ENCODE measurements around the gene OR2M7. TPM values are rescaled to one million over a fixed set of nuclear protein-coding genes. Genes with fewer than 3 reads are reported as not detected.
"Not testable (repeated sequence)": the region's sequence is repeated elsewhere in the genome, so short reads cannot be mapped to it uniquely, and the experiment has no call there.

The OR2M7 gene
- total RNA-seq, 1 donor from 2014 or later: not detected

- DNase-seq (ENCODE audit: low read depth): no peak
- Histone ChIP-seq H3K27me3 (ENCODE audit: control insufficient read depth, insufficient read depth, low read length) (no peaks in the 10 kb centered on the region), H3K4me3 (ENCODE audit: low read depth, low read length) (no peak within 1 kb of the TSS), H3K36me3 (ENCODE audit: control insufficient read depth, insufficient read depth, low read length) (no peaks in the 10 kb centered on the region)
- TF ChIP-seq CTCF (IDR thresholded peaks at IDR 0.05; ENCODE audit: insufficient read depth, low read length, poor library complexity, severe bottlenecking): no peak
These were observed 24.1 kb upstream of the OR2M7 start, which contains the start of gene OR14C36 for GRCh38 chr1:248348475-248348874. TSS of gene OR14C36 (plus strand) at chr1:248348775. CDS start at chr1:248348775, 0 bp downstream.

- TF ChIP-seq CTCF (IDR thresholded peaks at IDR 0.05; ENCODE audit: insufficient read depth, low read length, poor library complexity, severe bottlenecking): no peak
- DNase-seq (ENCODE audit: low read depth): no peak
- H3K4me3 ChIP-seq (ENCODE audit: low read depth, low read length): no peak overlapping the region
These were observed 19.1 kb upstream of the OR2M7 start for GRCh38 chr1:248343451-248343850.

GRCh38 chr1:248316796-248317195, 7.6 kb downstream of the OR2M7 start:
- H3K36me3 ChIP-seq (ENCODE audit: control insufficient read depth, insufficient read depth, low read length): no peaks in the 10 kb centered on the region
- H3K4me3 ChIP-seq (ENCODE audit: low read depth, low read length): no peak overlapping the region
- no peak for TF ChIP-seq CTCF (IDR thresholded peaks at IDR 0.05; ENCODE audit: insufficient read depth, low read length, poor library complexity, severe bottlenecking)
- no peaks in the 10 kb centered on the region for H3K27me3 ChIP-seq (ENCODE audit: control insufficient read depth, insufficient read depth, low read length)
- no peak for DNase-seq (ENCODE audit: low read depth)

More at GRCh38 chr1:248343451-248343850, 19.1 kb upstream of the OR2M7 start:
- Histone ChIP-seq H3K27me3 (ENCODE audit: control insufficient read depth, insufficient read depth, low read length) (no peaks in the 10 kb centered on the region), H3K36me3 (ENCODE audit: control insufficient read depth, insufficient read depth, low read length) (no peaks in the 10 kb centered on the region)

GRCh38 chr1:248306740-248307139, 17.6 kb downstream of the OR2M7 start:
- H3K36me3 ChIP-seq (ENCODE audit: control insufficient read depth, insufficient read depth, low read length); H3K4me3 ChIP-seq (ENCODE audit: low read depth, low read length); DNase-seq (ENCODE audit: low read depth); H3K27me3 ChIP-seq (ENCODE audit: control insufficient read depth, insufficient read depth, low read length): not testable (repeated sequence)

GRCh38 chr1:248306103-248306502, 18.3 kb downstream of the OR2M7 start:
- no peak overlapping the region for H3K4me3 ChIP-seq (ENCODE audit: low read depth, low read length)
- no peak for TF ChIP-seq CTCF (IDR thresholded peaks at IDR 0.05; ENCODE audit: insufficient read depth, low read length, poor library complexity, severe bottlenecking)
- no peak for DNase-seq (ENCODE audit: low read depth)
- H3K27me3 ChIP-seq (ENCODE audit: control insufficient read depth, insufficient read depth, low read length): no peaks in the 10 kb centered on the region
- no peaks in the 10 kb centered on the region for H3K36me3 ChIP-seq (ENCODE audit: control insufficient read depth, insufficient read depth, low read length)

GRCh38 chr1:248305672-248306071, 18.7 kb downstream of the OR2M7 start:
- H3K4me3 ChIP-seq (ENCODE audit: low read depth, low read length); H3K27me3 ChIP-seq (ENCODE audit: control insufficient read depth, insufficient read depth, low read length); H3K36me3 ChIP-seq (ENCODE audit: control insufficient read depth, insufficient read depth, low read length); DNase-seq (ENCODE audit: low read depth): not testable (repeated sequence)

- Histone ChIP-seq H3K27me3 (ENCODE audit: control insufficient read depth, insufficient read depth, low read length) (no peaks in the 10 kb centered on the region), H3K36me3 (ENCODE audit: control insufficient read depth, insufficient read depth, low read length) (no peaks in the 10 kb centered on the region), H3K4me3 (ENCODE audit: low read depth, low read length) (no peak within 1 kb of the TSS)
- DNase-seq (ENCODE audit: low read depth): no peak
- no peak for TF ChIP-seq CTCF (IDR thresholded peaks at IDR 0.05; ENCODE audit: insufficient read depth, low read length, poor library complexity, severe bottlenecking)
These were observed 21.0 kb downstream of the OR2M7 start, which contains the start of gene OR2T12 for GRCh38 chr1:248303324-248303723. TSS of gene OR2T12 (minus strand) at chr1:248303424. CDS start at chr1:248295578, 7,846 bp downstream.
